ENCODE results near the gene TMEM132C. TPM values are rescaled to one million over a fixed set of nuclear protein-coding genes. Genes with fewer than 3 reads are reported as not detected.
"Not testable (repeated sequence)": the region's sequence is repeated elsewhere in the genome, so short reads cannot be mapped to it uniquely, and the experiment has no call there.

TMEM132C gene
- total RNA-seq, 1 donor: not detected

DNA sequence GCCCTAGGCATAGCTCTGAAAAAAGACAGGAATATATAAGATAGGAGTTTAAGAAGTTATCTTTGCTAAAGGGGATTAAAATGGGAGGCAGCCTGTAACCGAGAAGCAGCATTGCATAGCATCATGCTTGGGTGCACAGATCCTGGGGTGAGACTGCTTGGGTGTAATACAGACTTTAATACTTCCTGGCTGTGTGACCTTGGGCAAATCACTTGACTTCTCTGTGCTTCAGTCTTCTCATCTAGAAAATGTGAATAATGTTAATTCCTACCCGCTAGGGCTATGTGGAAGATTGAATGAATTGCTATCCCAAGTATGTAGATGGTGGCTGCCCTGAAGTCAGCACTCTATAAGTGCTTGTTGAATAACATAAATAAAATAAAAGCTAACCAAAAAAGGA is 204.5 kb downstream of the TMEM132C start:
- TF ChIP-seq, protein P1, sequence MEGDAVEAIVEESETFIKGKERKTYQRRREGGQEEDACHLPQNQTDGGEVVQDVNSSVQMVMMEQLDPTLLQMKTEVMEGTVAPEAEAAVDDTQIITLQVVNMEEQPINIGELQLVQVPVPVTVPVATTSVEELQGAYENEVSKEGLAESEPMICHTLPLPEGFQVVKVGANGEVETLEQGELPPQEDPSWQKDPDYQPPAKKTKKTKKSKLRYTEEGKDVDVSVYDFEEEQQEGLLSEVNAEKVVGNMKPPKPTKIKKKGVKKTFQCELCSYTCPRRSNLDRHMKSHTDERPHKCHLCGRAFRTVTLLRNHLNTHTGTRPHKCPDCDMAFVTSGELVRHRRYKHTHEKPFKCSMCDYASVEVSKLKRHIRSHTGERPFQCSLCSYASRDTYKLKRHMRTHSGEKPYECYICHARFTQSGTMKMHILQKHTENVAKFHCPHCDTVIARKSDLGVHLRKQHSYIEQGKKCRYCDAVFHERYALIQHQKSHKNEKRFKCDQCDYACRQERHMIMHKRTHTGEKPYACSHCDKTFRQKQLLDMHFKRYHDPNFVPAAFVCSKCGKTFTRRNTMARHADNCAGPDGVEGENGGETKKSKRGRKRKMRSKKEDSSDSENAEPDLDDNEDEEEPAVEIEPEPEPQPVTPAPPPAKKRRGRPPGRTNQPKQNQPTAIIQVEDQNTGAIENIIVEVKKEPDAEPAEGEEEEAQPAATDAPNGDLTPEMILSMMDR (IDR thresholded peaks at IDR 0.05; ENCODE audit: insufficient read depth, low read depth, low read length): no peak
- no peak for DNase-seq (ENCODE audit: low read depth)
- H3K4me3 ChIP-seq (ENCODE audit: low read depth, low read length): no peak overlapping the region

DNA sequence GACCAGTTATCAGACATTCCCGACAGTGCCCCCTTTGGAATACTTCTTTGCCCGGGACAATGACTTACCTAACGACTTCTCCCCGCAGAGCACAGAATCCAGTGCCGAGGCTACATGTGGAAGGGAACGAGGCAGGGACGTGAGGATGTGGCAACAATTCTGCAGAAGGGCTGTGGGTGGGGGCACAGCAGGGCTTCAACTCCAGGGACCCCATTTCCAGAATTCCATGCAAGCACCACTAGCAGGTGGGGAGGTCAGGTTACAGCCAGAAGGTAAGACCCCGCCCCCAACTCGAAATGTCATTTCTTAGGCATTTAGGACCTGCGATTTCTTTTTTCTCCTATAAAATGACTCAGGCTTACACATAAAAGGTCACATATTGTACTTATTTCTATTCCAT is 207.9 kb downstream of the TMEM132C start:
- no peak for DNase-seq (ENCODE audit: low read depth)
- no peak overlapping the region for H3K4me3 ChIP-seq (ENCODE audit: low read depth, low read length)
- TF ChIP-seq, protein P1 (IDR thresholded peaks at IDR 0.05; ENCODE audit: insufficient read depth, low read depth, low read length): no peak

DNA sequence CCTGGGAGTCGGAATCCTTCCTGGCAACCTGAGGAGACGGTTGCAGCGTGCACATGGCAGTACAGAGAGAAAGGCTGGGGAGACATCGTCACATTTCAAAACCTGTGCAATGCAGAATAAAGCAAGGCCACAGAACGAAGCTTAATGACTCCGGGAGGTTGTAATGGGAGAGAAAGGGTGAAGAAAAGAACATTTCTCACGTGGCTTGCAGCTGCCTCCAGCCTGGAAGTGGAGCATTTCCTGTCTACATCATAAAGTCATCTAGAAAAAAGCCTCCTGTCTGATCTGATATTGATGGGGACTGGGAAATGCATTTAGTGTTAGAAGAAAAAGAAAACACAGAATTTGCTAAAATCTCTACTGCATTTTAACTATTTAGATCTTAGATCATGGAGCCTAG is 209.3 kb downstream of the TMEM132C start:
- DNase-seq (ENCODE audit: low read depth): no peak
- H3K4me3 ChIP-seq (ENCODE audit: low read depth, low read length): no peak overlapping the region
- TF ChIP-seq, protein P1 (IDR thresholded peaks at IDR 0.05; ENCODE audit: insufficient read depth, low read depth, low read length): no peak

DNA sequence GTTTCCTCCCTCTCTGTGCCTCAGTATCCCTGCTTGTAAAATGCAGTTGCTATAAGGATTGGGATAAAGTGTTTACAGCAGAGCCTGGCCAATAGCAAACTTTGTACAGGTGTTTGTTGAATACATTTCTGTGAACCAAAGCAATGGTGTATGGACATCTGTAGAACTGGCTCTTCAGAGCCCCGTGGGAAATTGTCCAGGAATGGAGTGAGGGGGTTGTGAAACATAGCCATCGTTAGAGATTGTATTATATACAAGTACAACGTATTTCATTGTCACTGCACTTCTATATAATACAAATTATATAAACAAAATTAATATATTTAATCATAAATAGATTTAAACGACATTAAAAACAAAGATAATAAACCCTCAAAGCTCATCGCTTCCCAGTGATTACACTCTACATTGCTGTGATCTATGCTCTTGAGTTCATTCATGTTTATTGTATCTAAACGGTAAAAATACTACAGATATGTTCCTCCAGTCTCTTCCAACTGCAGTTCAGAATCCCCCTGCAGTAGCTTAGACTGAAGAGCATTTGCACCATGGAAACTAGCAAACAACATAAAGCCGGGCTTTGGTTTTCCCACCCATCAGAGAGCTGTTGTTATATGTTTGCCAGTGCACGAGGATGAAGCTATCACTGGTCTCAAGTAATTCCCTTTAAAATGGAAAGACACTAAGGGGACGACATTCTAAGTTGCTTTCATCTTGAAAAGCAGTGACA is 216.7 kb downstream of the TMEM132C start:
- TF ChIP-seq, protein P1 (IDR thresholded peaks at IDR 0.05; ENCODE audit: insufficient read depth, low read depth, low read length): no peak
- no peak for DNase-seq (ENCODE audit: low read depth)
- no peak overlapping the region for H3K4me3 ChIP-seq (ENCODE audit: low read depth, low read length)

DNA sequence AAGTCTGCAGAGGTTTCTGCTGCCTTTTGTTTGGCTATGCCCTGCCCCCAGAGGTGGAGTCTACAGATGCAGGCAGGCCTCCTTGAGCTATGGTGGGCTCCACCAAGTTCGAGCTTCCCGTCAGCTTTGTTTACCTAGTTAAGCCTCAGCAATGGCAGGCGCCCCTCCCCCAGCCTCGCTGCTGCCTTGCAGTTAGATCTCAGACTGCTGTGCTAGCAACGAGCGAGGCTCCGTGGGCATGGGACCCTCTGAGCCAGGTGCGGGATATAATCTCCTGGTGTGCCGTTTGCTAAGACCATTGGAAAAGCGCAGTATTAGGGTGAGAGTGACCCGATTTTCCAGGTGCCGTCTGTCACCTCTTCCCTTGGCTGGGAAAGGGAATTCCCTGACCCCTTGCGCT is 230.4 kb downstream of the TMEM132C start:
- H3K4me3 ChIP-seq (ENCODE audit: low read depth, low read length); DNase-seq (ENCODE audit: low read depth): not testable (repeated sequence)

DNA sequence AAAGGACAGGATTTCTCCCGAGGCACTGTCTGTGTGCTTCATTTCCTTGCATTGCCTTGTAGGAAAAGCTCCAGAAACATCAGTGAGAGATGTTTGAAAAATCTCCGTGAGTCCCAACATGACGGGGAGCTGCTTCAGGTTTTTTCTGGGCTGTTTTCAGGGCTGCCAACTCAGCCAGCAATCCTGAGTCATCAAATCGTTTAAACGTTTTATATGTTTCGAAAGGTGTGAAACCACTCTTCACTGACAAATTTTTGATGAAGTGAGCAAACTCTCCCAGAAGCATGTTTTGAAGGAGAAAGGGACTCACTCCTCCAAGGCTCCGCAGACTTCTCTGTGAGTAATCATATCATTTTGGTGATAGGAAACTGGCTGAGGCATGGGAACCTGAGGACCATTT is 240.5 kb downstream of the TMEM132C start:
- H3K4me3 ChIP-seq (ENCODE audit: low read depth, low read length): no peak overlapping the region
- TF ChIP-seq, protein P1 (IDR thresholded peaks at IDR 0.05; ENCODE audit: insufficient read depth, low read depth, low read length): no peak
- no peak for DNase-seq (ENCODE audit: low read depth)

DNA sequence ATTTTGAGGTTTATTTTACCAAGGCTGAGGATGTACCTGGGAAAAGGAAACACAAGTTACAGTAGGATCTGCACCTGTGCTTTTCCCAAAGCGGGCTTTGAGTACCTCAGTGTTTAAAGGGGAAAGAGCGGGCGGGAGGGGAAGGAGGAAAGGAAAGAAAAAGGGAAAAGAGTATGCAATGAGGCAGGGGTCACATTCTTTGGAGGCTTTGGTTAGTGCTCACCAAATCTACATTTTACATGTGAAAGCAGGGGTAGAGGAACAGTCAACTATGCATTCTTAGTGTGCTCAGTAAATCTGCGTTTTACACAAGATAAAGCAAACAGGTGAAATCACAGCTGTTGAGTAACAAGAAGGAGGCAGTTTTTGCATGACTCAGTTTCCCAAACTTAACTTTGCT is 242.2 kb downstream of the TMEM132C start:
- TF ChIP-seq, protein P1 (IDR thresholded peaks at IDR 0.05; ENCODE audit: insufficient read depth, low read depth, low read length): no peak

More for the DNA sequence above, 242.2 kb downstream of the TMEM132C start:
- no peak overlapping the region for H3K4me3 ChIP-seq (ENCODE audit: low read depth, low read length)
- no peak for DNase-seq (ENCODE audit: low read depth)
